Omental fat pad (tissue), 4 donors: Measurements from ENCODE around the gene NR6A1. TPM values are rescaled to one million over a fixed set of nuclear protein-coding genes. Genes with fewer than 3 reads are reported as not detected.

ENCODE experiments used
- ATAC-seq: fragments of 150-250 bp; one replicate; pipeline ENCODE4 v1.9.1; 2016; ENCODE audit warnings: mild to moderate bottlenecking, moderate library complexity; ENCODE audit not compliant: low FRiP score
- DNase-seq: peaks from one replicate; pipeline ENCODE4 v3.0.0-alpha.2; 2019; ENCODE audit warnings: low spot score
- total RNA-seq, 4 donors: library from RNA; depleted of rRNA; stranded (reverse); fragments of >200 nt; gene quantifications; one replicate each; pipeline ENCODE4 v1.1.0, GENCODE V29; 2016
- TF ChIP-seq, protein P1 (sequence below), 3 donors: fragments of 450-650 bp; IDR thresholded peaks; one replicate each; pipeline ENCODE4 v1.5.1; 2016 to 2017; ENCODE audit warnings: antibody characterized with exemption in 3 of 3, mild to moderate bottlenecking in 3 of 3, moderate library complexity in 2 of 3

Gene NR6A1
- total RNA-seq, 4 donors from 2014 or later: 0.95 to 1.2 (median 1.0) TPM

GRCh38 chr9:124693403-124693802, 77.7 kb downstream of the NR6A1 start:
- DNase-seq: no peak
- ATAC-seq: no peak
- TF ChIP-seq, protein P1, sequence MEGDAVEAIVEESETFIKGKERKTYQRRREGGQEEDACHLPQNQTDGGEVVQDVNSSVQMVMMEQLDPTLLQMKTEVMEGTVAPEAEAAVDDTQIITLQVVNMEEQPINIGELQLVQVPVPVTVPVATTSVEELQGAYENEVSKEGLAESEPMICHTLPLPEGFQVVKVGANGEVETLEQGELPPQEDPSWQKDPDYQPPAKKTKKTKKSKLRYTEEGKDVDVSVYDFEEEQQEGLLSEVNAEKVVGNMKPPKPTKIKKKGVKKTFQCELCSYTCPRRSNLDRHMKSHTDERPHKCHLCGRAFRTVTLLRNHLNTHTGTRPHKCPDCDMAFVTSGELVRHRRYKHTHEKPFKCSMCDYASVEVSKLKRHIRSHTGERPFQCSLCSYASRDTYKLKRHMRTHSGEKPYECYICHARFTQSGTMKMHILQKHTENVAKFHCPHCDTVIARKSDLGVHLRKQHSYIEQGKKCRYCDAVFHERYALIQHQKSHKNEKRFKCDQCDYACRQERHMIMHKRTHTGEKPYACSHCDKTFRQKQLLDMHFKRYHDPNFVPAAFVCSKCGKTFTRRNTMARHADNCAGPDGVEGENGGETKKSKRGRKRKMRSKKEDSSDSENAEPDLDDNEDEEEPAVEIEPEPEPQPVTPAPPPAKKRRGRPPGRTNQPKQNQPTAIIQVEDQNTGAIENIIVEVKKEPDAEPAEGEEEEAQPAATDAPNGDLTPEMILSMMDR (IDR thresholded peaks at IDR 0.05): no peak

DNA sequence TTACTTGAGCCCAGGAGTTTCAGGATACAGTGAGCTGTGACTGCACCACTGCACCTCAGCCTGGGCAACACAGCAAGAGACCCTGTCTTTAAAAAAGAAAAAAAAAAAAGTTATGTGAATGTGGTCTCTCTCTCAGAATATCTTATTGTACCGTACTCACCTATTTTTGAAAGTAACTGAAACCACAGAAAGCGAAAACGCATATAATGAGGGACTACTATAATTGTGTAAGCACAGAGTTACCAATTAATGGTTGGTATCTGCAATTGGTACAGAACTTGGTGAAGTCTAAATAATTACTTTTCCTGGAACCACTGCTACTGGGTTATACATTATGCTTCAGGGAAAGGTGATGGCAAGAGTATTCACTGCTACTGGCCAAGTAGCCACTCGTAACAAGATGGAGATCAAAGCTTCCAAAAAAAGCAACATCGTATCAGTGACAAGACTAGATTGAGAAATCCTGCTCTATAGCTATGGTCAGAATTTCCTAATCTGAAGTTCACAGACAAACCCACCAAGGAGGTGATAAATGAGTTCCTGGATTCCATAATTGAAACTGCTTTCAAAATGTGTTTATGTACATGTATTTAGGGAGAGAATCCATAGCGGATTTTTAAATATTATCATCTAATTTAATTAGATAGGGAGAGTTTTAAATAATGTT, 82.7 kb downstream of the NR6A1 start:
- TF ChIP-seq, protein P1 (IDR thresholded peaks at IDR 0.05): no peak
- DNase-seq (no peak), ATAC-seq (no peak)

DNA sequence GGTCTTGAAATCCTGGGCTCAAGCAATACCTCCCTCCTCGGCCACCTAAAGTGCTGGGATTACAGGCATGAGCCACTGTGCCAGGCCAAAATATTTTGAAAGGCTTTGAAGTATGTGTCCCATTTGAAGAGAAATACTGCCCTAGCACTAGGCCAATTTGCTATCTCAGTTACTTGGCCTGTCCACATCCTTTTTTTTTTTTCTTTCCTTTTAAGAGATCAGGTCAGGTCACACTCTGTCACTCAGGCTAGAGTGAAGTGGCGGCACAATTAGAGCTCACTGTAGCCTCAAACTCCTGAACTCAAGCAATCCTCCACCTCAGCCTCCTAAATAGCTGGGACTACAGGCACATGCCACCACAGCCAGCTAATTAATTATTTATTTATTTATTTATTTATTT, 84.2 kb downstream of the NR6A1 start:
- no peak for DNase-seq
- TF ChIP-seq, protein P1 (IDR thresholded peaks at IDR 0.05): no peak
- ATAC-seq: no peak

DNA sequence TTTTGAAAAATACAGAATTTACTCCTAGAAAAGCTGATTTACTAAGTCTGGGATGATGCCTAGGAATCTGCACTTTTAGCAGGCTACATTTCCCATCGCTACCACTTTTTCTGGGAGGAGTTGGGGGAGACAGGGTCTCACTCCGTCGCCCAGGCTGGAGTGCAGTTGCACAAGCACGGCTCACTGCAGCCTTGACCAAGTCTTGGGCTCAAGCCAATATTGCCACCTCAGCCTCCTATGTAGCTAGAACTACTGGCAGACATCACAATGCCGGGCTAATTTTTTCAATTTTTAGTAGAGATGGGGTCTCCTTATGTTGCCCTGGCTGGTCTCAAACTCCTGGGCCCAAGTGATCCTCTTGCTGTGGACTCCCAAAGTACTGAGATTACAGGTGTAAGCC, 85.9 kb downstream of the NR6A1 start:
- TF ChIP-seq, protein P1 (IDR thresholded peaks at IDR 0.05): no peak
- no peak for DNase-seq
- no peak for ATAC-seq

- DNase-seq: no peak
- ATAC-seq: no peak
- TF ChIP-seq, protein P1 (IDR thresholded peaks at IDR 0.05): no peak
Measured at GRCh38 chr9:124684169-124684568, 86.9 kb downstream of the NR6A1 start.

DNA sequence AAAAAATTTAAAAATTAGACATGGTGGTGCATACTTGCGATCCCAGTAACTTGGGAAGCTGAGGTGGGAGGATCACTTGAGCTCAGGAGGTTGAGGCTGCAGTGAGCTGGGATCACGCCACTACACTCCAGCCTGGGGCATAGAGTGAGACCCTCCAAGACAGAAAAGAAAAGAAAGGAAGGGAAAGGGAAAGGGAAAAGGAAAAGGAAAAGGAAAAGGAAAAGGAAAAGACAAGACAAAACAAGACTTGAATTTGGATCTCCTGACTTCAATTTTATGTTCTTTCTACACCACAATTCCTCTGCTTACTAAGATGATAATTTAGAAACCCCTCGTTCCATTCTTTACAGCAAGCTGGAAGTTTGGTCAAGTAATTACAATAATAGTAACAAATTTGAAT, 88.1 kb downstream of the NR6A1 start:
- no peak for DNase-seq
- TF ChIP-seq, protein P1 (IDR thresholded peaks at IDR 0.05): no peak

GRCh38 chr9:124680714-124681390, 90.3 kb downstream of the NR6A1 start:
- no peak for DNase-seq
- ATAC-seq: no peak
- TF ChIP-seq, protein P1 (IDR thresholded peaks at IDR 0.05): no peak

More for the DNA sequence above, 88.1 kb downstream of the NR6A1 start:
- no peak for ATAC-seq
